Hepatocyte (in vitro differentiated cells): ENCODE data around the gene GPRIN1.

ENCODE experiments used
- CTCF ChIP-seq: fragments of 200-600 bp; sonication (generic); IDR thresholded peaks from 2 replicates; pipeline ENCODE4 v1.5.1; 2016; ENCODE audit warnings: antibody characterized with exemption, mild to moderate bottlenecking; ENCODE audit not compliant: poor library complexity
- EZH2 ChIP-seq: fragments of 200-600 bp; sonication (generic); IDR thresholded peaks from 2 replicates; pipeline ENCODE4 v1.6.1; 2016; ENCODE audit warnings: antibody characterized with exemption, mild to moderate bottlenecking, borderline replicate concordance
- EZH2phosphoT487 ChIP-seq: fragments of 200-600 bp; sonication (generic); IDR thresholded peaks from one replicate; pipeline ENCODE4 v1.6.1; 2018; ENCODE audit warnings: antibody characterized with exemption, mild to moderate bottlenecking, low read depth, moderate library complexity; ENCODE audit not compliant: unreplicated experiment, severe bottlenecking

- TF ChIP-seq CTCF (no peak), EZH2 (no peak), EZH2phosphoT487 (no peak)
Observed at GRCh38 chr5:176639208-176639607, 29.3 kb upstream of the GPRIN1 start.
